AG20443 (cell line): ENCODE results near the gene TRIP13.
A peak's percentile ranks its signal among the peaks of the same experiment; 100 is the strongest.
"Not testable (repeated sequence)": the region's sequence is repeated elsewhere in the genome, so short reads cannot be mapped to it uniquely, and the experiment has no call there.

ENCODE experiments used
- DNase-seq: peaks from one replicate; pipeline ENCODE4 v3.0.0; 2012; ENCODE audit warnings: low spot score, mixed read lengths

The TRIP13 gene

GRCh38 chr5:891837-892393, 769 bp upstream of the TRIP13 start:
- peak; percentile 71 for DNase-seq

GRCh38 chr5:893137-893506, 438 bp downstream of the TRIP13 start:
- peak; percentile 21 for DNase-seq

- no peak for DNase-seq
Measured at GRCh38 chr5:893711-894110, 1.0 kb downstream of the TRIP13 start.

- DNase-seq: no peak
Measured at GRCh38 chr5:900781-901180, 8.1 kb downstream of the TRIP13 start.

GRCh38 chr5:902129-902916, 9.6 kb downstream of the TRIP13 start:
- DNase-seq: no peak

GRCh38 chr5:903756-904096, 11.0 kb downstream of the TRIP13 start:
- no peak for DNase-seq

GRCh38 chr5:905139-905642, 12.5 kb downstream of the TRIP13 start:
- DNase-seq: no peak

- DNase-seq: no peak
Measured at GRCh38 chr5:907366-907910, 14.8 kb downstream of the TRIP13 start.

GRCh38 chr5:908172-908571, 15.5 kb downstream of the TRIP13 start:
- no peak for DNase-seq

- no peak for DNase-seq
Measured at GRCh38 chr5:909086-909485, 16.4 kb downstream of the TRIP13 start.

- DNase-seq: no peak
Measured at GRCh38 chr5:909994-910768, 17.5 kb downstream of the TRIP13 start.

- no peak for DNase-seq
Measured at GRCh38 chr5:910769-911160, 18.1 kb downstream of the TRIP13 start.

- DNase-seq: no peak
Measured at GRCh38 chr5:911601-912000, 18.9 kb downstream of the TRIP13 start.

- no peak for DNase-seq
Measured at GRCh38 chr5:912280-913091, 19.8 kb downstream of the TRIP13 start.

- no peak for DNase-seq
Measured at GRCh38 chr5:914174-914573, 21.5 kb downstream of the TRIP13 start.

GRCh38 chr5:914612-915011, 21.9 kb downstream of the TRIP13 start:
- no peak for DNase-seq

GRCh38 chr5:915346-915745, 22.7 kb downstream of the TRIP13 start:
- not testable (repeated sequence) for DNase-seq

GRCh38 chr5:915946-916345, 23.3 kb downstream of the TRIP13 start:
- DNase-seq: no peak

GRCh38 chr5:916441-917293, 24.0 kb downstream of the TRIP13 start:
- DNase-seq: no peak

- DNase-seq: not testable (repeated sequence)
Measured at GRCh38 chr5:918717-919116, 26.0 kb downstream of the TRIP13 start.
